RCC 7860 (cell line): ENCODE results near the gene CSN3.

ENCODE experiments used
- DNase-seq: peaks from one replicate; pipeline ENCODE4 v3.0.0-alpha.2; 2015; ENCODE audit warnings: low spot score
- FAIRE-seq: peaks from 2 replicates; lab custom pipeline; 2012; peaks lifted over from hg19 to GRCh38; lab: Jason Lieb, UNC

The CSN3 gene

DNA sequence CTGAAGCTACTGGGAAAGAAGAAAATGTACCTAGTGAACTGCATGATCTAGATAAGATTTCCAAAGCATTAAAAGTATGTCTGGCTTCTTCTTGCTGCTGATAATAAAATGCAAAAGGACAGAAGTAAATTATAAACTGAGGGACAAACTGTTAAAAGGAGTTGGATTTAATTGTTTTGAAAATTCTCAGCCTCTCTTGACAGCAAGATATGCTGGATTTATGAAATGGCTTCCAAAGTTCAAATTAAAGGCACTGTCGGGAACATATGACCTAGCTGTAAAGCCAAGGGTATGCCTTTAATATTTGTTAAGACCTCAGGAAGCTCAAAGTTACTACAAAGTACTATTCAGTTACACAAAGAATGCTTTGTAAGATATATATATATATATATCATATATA lies 46.3 kb downstream of the CSN3 start:
- FAIRE-seq (no peak), DNase-seq (no peak)

DNA sequence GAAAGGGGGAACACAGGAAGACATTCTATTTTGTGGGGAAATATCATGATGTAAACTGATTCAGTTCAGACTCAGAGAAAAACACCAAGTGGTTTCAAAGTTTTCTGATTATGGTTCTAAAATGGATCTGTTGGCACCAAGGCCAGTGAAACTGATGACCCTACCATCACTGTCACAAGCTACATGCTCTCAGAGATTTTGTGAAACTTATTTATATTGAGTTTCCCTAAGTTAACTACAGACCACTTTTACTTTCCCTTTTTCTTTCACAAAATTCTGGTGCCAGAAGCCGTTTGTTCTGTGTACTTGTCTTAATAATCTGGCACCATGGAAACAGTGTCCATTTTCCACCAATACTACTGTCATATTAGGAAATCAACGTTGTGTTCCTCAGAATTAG lies 48.9 kb downstream of the CSN3 start:
- FAIRE-seq (no peak), DNase-seq (no peak)

DNA sequence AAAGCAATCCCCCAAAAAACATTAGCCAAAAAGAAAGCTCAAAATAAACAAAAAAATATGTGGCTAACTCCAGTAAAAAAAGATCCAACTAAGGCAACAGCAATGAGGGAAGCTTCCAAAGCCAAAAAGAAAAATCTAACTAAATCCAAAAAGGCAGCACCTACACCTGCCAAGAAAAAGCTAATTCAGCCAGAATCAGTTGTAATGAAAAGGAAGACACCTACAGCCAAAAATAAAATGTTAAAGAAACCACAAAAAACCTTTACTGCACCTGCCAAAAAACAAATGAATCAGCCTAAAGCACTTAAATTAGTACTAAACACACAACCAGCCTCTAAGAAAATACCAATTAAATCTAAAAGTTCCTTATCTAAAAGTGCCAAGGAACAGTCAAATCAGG lies 55.2 kb downstream of the CSN3 start:
- FAIRE-seq, result no peak
- no peak for DNase-seq

DNA sequence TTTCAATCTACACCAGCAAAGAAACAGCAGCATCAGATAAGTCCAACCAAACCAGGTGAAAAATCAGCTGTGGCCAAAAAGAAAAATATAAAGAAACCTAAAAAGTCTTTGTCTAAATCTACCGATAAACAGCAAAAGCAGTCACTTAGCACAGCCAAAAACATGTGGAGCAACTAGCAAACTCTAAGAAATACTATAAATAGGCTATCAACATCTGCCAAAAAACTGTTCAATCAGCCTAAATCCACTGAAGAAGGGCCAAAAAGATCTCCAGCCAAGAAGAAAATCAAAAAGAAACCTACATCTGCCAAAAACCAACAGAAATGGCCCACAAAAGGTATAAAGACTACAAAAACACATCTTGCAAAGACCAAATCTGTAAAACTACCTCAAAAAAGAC lies 55.7 kb downstream of the CSN3 start:
- no peak for DNase-seq

DNA sequence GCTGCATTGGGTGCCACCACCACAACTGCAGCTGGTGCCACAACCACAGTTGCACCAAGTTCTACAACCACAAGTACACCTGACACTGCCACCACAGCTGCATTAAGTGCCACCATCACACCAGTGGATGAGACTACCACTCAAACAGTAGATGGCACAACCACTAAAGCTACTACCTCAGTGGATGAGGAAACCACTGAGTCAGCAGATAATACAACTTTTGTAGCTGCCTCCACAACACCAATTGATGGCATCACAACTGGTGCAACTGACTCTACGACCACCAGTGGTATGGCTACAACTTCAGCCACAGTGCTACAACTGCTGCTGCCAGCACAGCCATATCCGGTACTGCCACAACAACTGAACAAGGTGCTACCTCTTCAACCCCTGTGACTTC lies 57.2 kb downstream of the CSN3 start:
- no peak for FAIRE-seq
- no peak for DNase-seq

More for the DNA sequence above, 55.7 kb downstream of the CSN3 start:
- no peak for FAIRE-seq

DNA sequence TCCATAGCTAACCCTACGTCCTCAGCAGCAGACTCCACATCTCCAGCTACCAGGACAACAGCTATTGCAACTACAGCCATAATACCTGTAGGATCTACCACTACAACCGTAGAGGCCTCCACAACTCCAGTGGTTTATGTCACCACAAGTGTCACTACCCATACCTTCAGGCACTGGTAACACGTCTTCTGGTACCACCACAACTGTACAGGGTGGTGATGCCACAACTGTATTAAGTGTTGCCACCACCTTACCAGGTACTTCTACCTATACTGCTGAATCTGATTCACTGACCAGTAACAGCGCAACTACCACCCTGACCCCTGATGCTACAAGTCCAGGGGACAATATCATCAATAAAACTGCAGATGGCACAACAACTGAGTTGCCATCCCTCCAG lies 57.8 kb downstream of the CSN3 start:
- no peak for DNase-seq
- FAIRE-seq, result no peak
